ENCODE results near the gene HILPDA. TPM values are rescaled to one million over a fixed set of nuclear protein-coding genes. Genes with fewer than 3 reads are reported as not detected.

HILPDA gene
- total RNA-seq, 1 experiment from 2014 or later = 17.0 TPM

GRCh38 chr7:128434413-128435326, 21.0 kb upstream of the HILPDA start:
- peak in 1 of 2 experiments; percentile 32 for DNase-seq
- CTCF ChIA-PET = interaction anchor here (0.6 to 11.2 kb wide), 10 partner anchors 9 to 150 kb away, joined by 4 to 226 read pairs (median 8); partner anchors contain the start of genes HILPDA and METTL2B

DNA sequence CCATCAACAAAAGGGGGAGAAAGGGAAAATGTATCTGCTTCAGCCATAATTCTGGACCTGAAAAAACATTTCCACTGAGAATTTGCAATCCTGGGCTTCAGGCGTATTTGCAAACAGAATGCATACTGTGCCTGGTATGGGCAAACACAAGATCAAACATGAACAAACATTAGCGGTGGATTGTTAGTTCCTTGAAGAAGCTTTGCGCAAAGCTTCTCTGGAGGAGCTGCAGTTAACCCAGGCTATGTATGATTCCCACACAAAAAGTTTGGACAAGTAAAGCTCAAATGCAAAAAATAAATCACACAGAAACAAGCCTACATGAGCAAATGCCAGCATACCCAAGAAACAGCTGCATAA, 20.4 kb upstream of the HILPDA start:
- POLR2A ChIA-PET = interaction anchor here (0.6 to 1.8 kb wide), 4 partner anchors 8 to 34 kb away, joined by 3 to 13 read pairs (median 5); partner anchors contain the start of gene HILPDA
- peak; percentile 71 to 76 for DNase-seq
- CTCF ChIA-PET = interaction anchor here (0.6 to 2.4 kb wide), 10 partner anchors 8 to 150 kb away, joined by 3 to 62 read pairs (median 6); partner anchors contain the start of genes HILPDA and METTL2B
- BruUV-seq (replicated peaks) = no TSS peak
- intact Hi-C loops (cut with micrococcal nuclease; ENCODE audit: unreplicated experiment) = loop anchor here (1.0 kb wide), 2 partner anchors 9 to 18 kb away; no protein-coding TSS in a partner anchor
- no peak for TF ChIP-seq CTCF (IDR thresholded peaks at IDR 0.05; ENCODE audit: insufficient read depth in 1 of 2, low read depth in 1 of 2, low read length in 1 of 2, severe bottlenecking in 1 of 2, unreplicated experiment in 1 of 2)
- Mint-ChIP-seq H3K36me3 (ENCODE audit: insufficient read depth, unreplicated experiment) (no peaks in the 10 kb centered on the region), H3K4me3 (ENCODE audit: unreplicated experiment) (peak overlapping the region; percentile 58), H3K9me3 (ENCODE audit: unreplicated experiment) (no peaks in the 10 kb centered on the region), H3K4me1 (ENCODE audit: low read depth, unreplicated experiment) (peaks cover 23% of the 10 kb centered on the region), H3K27me3 (ENCODE audit: insufficient read depth, unreplicated experiment) (no peaks in the 10 kb centered on the region), H3K27ac (ENCODE audit: unreplicated experiment) (peak overlapping the region; percentile 81)
- Histone ChIP-seq H3K4me1 (peaks cover 29% of the 10 kb centered on the region), H3K36me3 (ENCODE audit: control insufficient read depth, insufficient read depth, low read length) (no peaks in the 10 kb centered on the region), H3K4me3 (ENCODE audit: low read depth, low read length) (no peak overlapping the region), H3K27me3 (replicated peaks; ENCODE audit: control insufficient read depth, insufficient read depth, low read length) (no peaks in the 10 kb centered on the region), H3K9me3 (no peaks in the 10 kb centered on the region)

More at GRCh38 chr7:128434413-128435326, 21.0 kb upstream of the HILPDA start:
- H3K27me3 ChIP-seq (replicated peaks; ENCODE audit: control insufficient read depth, insufficient read depth, low read length) = no peaks in the 10 kb centered on the region
- Mint-ChIP-seq H3K4me3 (ENCODE audit: unreplicated experiment) (peak overlapping the region; percentile 58), H3K36me3 (ENCODE audit: insufficient read depth, unreplicated experiment) (no peaks in the 10 kb centered on the region), H3K27ac (ENCODE audit: unreplicated experiment) (peak overlapping the region; percentile 81), H3K4me1 (ENCODE audit: low read depth, unreplicated experiment) (peaks cover 23% of the 10 kb centered on the region), H3K9me3 (ENCODE audit: unreplicated experiment) (no peaks in the 10 kb centered on the region), H3K27me3 (ENCODE audit: insufficient read depth, unreplicated experiment) (no peaks in the 10 kb centered on the region)
- no peak overlapping the region for H3K4me3 ChIP-seq (ENCODE audit: low read depth, low read length)
- no peaks in the 10 kb centered on the region for H3K9me3 ChIP-seq
- BruUV-seq (replicated peaks) = no TSS peak
- no peak for TF ChIP-seq CTCF (IDR thresholded peaks at IDR 0.05; ENCODE audit: insufficient read depth in 1 of 2, low read depth in 1 of 2, low read length in 1 of 2, severe bottlenecking in 1 of 2, unreplicated experiment in 1 of 2)
- POLR2A ChIA-PET = interaction anchor here (0.5 to 1.8 kb wide), 3 partner anchors 18 to 33 kb away, joined by 3 to 13 read pairs (median 8); partner anchors contain the start of gene HILPDA
- H3K4me1 ChIP-seq = peaks cover 29% of the 10 kb centered on the region
- H3K36me3 ChIP-seq (ENCODE audit: control insufficient read depth, insufficient read depth, low read length) = no peaks in the 10 kb centered on the region
- intact Hi-C loops (cut with micrococcal nuclease; ENCODE audit: unreplicated experiment) = loop anchor here (1.0 kb wide), 2 partner anchors 10 to 19 kb away; no protein-coding TSS in a partner anchor
